Measurements from ENCODE around the gene MYL3.

MYL3 gene

GRCh38 chr3:46882377-46883053 is 19.3 kb upstream of the MYL3 start:
- no peak for DNase-seq

- no peak for DNase-seq
Measured at GRCh38 chr3:46881596-46882376, 18.5 kb upstream of the MYL3 start.

GRCh38 chr3:46880884-46881595 is 17.8 kb upstream of the MYL3 start:
- DNase-seq: no peak

- DNase-seq: no peak
Measured at GRCh38 chr3:46878781-46879436, 15.7 kb upstream of the MYL3 start.

DNA sequence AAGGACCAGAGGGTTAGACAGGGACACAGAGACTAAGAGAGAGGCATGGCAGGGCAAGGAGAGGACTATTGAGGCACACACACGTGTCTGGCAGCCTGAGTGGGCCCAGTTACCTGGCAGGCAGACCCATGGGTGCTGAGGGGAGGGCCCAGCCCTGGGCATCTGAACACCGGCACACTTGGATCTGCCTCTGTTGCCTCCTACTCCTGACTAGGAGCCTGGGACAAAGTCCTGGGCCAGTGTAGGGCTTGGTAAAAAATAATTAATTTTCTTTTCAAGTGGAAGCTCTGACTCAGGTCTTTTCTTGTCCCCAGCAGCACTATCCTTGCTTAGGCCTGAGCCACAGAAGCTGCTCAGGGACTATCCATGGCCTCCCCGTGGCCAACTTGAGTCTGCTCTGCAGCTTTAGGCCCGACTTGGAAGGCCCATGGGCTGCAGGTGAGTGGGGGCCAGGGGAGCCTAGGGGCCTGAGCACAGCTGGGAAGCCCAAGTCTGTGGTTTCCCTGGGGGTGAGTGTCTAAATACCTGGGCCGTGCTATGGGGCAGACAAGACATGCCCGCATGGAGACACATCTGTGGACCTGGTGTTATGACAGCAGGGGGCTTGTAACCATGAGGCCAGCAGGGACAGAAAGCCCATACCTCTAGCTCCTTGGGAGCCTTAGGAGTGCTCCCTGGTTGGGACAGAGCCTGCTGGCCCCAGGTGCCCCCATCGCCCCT is 14.3 kb upstream of the MYL3 start, which contains the start of gene PTH1R:
PTH1R (plus strand) TSS at position 316 of the 720 bp plus-strand sequence. CDS start 5,839 bp downstream, outside the sequence.
- no peak for DNase-seq

DNA sequence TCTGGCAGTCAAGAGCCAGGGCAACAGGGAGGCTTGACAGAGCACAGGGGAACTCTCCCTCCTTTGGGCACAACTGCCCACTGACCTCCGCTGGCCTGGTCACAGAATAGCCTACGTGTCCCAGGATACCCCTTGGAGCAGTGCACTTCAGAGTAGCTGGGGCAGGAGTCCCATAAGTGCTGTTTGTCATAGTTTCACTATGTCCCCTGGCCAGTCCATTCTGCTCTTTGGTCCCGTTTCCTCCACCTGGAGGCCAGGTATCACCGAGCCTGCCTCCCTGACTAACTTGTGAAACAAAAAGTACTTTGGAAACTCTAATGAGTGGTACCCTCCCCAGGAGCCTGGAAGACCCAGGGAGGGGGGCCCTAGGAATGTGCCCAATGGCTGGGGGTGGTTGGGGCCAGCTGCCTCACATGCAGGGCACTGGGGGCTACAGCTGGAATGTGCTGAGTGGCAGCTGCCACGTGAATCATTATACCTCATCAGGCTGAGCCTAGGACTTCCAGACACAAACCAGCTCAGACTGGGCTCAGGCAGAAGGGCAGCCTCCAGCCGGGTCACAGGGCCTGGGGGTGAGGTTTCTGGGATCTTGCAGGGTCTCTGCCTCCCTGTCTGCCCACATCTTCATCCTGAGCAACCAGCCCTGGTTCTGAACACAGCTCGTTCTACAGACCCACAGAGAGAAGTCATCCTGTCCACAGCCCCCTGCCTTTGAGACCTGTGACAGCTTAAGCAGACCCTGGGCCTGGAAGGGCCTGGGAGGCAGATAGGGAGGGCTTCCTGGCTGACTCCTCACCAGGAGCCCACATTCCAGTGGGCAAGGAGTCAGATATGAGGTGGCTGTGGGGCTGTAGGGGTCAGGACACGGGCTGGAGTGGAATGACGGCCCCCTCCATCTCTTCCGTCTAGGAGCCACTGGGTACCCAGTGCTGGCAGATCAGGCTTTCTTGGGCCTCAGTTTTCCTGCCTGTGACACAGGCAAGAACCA is 13.4 kb upstream of the MYL3 start:
- DNase-seq: no peak

GRCh38 chr3:46875560-46875959 is 12.3 kb upstream of the MYL3 start:
- DNase-seq: no peak

GRCh38 chr3:46874430-46874829 is 11.2 kb upstream of the MYL3 start:
- no peak for DNase-seq

DNA sequence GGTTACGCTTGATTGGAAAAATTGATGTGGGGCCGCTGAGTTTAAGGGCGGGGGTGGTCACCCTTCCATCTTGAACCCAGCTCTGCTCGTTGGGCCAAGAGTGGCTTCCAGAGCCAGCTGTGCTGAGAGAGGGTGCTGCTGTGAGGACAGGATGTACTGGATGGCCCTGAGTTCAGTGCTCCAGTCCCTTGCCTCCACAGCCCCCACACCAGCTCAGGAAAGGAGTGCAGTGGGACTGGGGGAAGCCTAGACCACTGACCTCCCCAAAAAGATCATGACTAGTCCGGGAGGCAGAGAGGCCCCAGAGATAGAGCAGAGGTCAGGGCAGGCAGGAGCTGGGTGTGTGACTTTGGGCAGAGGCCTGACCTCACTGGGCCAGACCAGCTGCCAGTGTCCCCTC is 10.3 kb upstream of the MYL3 start:
- no peak for DNase-seq

DNA sequence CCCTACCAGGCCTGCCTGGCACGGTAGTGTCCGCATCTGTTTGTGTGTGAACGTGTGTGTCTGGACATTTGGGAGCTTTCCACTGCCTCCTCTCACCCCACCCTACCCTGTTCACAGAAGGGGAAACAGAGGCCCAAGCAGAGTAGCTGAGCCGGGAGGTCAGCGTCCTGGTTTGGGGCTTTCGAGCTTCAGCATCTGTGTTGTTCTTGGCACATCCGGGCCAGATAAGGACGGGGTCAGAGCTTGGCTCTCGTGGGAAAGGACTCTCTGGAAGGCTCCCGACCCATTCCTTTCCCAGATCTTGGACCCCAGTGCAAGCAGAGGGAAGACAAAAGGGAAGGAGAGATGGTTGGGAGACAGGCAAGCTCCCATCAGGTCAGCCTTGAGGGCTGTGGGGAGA is 8.0 kb upstream of the MYL3 start:
- DNase-seq: no peak

DNA sequence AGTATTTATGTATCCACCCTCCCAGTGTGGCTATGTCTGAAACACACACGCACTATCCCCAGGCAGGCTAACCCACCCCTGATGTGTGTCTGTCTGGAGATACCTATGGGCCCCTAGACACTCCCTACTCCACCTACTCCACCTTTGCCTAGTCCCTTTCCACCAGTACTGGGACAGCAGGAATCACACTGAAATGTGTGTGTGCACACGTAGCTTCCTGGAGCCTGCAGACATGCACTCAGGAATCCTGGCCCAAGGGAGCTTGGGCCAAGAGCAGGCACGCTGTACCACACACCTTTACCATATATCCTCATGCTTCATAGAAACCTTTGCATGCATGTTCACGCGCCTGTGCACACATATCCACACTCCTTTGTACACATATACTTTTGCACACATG is 7.4 kb upstream of the MYL3 start:
- DNase-seq: no peak

DNA sequence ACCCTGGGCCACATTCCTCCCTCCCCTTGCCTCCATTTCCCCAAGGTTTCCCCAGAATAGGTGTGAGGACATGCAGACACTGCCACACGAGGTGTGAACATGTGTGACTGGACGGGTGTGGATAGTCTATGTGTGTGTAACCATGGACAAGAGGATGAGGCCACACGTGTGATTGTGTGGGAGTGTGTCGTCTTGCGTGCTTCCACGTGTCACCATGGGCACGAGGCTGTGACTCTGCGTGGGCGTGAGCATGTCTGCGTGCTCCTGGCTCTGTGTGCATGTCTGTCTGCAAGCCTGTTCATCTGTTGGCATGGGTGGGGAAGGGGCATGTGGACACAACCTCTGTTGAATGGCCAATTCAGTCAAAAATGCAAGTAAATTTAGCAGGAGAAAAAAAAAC is 6.2 kb upstream of the MYL3 start:
- no peak for DNase-seq

DNA sequence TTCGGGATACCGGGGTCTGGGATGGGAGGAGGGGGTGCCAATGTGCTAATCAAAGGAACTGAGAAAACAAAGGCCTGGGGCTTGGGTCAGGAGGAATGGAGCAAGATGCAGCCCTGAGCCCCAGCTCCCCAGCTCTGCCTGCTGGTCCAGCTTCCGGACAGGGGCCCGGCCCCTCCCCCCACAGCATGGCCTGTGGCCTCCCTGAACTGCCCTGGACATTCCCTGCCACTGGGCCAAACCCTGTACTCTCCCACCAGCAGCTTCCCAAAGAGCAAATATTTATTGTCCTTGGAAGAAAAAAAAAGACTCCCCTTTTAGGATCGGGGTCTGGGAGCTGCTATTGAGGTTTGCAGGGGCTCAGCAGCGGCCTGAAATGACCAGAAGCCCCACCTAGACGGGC is 5.7 kb upstream of the MYL3 start:
- no peak for DNase-seq

DNA sequence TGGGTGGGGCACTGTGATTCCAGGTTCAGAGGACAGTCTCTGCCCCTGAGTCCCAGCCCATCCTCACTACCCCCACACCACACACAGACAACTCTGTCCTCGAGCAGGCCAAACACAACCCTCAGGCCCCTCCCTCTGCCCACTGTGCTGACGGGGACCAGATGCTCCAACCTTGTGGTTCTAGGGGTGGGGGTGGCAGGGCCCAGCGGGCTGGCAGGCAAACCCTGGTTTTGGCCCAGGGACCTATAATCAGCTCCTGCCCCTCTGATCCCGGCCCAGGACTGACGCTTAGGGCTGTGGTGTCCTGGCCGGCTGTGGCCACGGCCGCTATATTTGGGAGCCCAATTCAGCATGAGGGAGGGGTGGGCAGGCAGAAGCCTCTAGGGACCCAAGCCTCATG is 5.0 kb upstream of the MYL3 start:
- no peak for DNase-seq

GRCh38 chr3:46867550-46867898 is 4.3 kb upstream of the MYL3 start:
- no peak for DNase-seq

DNA sequence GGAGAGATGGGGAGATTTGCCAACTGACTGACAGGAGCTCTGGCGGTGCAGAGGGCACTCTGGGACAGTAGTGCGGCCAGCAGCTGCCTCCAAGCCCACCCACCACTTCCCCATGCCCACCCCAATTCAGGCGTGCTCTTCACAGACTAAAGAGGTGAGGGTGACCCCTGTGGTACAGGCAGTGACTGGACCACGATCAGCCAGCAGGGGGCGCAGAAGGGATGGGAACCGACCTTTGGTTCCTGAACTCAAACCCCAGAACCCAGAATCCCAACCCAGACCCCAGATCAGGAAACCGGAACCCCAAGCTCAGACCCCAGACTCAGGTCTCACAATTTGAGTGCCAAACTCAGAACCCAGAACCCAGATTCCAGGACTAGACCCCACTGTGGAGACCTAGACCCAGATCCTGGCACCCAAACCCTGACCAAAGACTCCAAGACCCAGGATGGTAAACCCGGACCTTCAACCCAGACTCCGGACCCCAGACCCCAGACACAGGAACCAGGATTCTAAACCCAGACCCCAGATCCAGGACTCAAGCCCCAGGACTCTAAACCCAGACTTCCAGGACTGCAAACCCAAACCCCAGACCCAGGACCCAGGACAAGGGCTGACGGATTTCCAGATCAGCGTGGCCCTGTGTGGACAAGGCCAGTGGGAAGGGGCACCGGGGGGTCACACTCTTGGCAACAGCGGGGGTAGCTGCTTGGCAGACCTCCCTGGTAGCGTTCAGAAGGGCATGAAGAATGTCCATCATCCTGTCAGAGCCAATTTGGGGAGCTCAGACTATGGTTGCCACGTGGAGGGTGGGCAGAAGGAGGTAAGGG is 3.7 kb upstream of the MYL3 start:
- no peak for DNase-seq

DNA sequence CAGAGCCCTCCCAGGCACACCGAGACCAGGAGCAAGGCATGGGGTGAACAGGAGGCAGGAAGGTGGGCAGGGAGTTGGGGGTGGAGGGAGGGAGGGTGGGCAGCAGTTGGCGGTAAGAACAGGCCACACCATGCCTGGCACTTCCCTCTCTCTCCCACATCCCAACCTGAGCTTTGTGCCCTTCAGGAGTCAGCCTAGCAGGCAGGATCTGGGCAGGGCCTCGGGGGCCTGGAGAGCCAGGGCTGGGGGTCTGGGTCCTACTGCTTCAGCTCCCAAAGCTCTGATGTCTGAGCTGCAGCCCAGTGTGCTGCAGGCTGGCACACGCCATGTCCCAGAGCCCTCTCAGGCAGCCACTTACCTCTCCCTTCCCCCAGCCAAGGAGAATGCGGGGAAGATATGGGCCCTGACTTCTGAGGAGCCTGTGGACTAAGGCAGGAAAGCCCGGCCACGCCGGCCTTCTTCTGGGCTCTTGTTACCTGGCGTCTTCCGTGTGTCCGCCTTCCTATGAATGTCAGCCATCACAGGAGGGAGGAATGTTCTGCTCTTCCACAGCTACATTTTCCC is 2.9 kb upstream of the MYL3 start:
- no peak for DNase-seq

DNA sequence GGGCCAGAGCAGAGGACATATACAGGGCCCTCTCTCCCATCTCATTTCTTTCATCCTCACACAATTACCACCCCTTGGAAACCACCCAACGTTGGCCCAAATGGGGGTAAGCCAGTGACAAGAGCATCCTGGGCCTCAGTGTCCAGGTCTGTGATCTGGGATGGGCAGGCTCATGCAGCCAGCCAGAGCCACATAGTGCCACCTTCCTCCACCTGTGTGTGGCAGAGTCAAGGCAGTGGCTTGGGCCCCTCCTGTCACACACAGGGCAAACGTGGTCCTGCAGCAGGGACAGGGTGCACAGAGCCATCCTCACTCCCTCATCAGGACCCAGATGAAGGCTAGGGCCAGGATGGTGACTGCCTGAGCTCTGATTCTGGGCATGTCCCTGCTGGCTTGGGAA is 2.3 kb upstream of the MYL3 start:
- DNase-seq: no peak

DNA sequence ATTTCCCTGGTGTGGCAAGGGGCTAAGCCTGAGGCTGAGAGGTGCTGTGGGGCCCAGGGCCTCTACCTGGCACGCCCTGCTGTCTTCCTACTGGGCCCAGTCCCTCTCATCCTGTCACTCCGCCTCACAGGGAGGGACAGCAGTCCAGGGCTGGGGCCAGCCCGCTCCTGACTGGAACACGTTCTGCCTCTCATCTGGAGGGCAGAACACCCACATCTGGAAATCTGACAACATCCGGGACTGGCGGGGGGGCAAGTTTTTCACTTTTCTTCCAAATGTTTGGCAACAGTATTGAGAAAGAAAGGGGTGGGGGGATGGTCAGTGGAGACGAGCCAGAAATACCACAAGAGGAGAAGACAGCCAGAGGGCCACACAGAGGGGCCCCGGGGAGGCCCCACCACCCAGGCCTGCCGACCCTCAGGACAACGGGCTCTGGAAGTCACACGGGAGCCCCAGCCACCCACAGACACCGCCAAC is 1.8 kb upstream of the MYL3 start:
- no peak for DNase-seq

Data from NCI-H2171 (cell line).